Measurements from ENCODE around the gene IL26. TPM values are rescaled to one million over a fixed set of nuclear protein-coding genes. Genes with fewer than 3 reads are reported as not detected.

Gene IL26
- total RNA-seq, 1 donor from 2014 or later, result not detected

DNA sequence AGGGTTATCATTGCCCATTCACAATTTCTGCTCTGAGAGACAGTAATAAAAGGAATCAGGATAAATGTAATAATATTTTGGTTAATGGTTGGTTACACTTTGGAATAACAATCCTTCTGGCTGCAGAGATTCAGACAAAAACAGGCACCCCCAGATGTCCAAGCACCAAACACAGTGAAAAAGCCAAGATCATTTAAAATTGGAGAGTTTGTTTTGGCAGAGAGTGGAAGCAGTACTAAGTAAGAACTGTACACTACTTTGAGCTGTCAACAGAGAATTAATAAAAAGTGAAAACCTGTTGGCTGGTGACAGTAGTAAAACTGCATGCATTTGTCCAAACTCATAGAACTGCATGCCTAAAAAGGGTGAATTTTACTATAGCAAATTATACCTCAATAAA lies 43.4 kb upstream of the IL26 start:
- Mint-ChIP-seq H3K4me1 (ENCODE audit: unreplicated experiment) (peaks cover 32% of the 10 kb centered on the region), H3K36me3 (ENCODE audit: unreplicated experiment) (no peaks in the 10 kb centered on the region), H3K9me3 (ENCODE audit: unreplicated experiment) (no peaks in the 10 kb centered on the region), H3K27ac (ENCODE audit: unreplicated experiment) (peak overlapping the region; percentile 58), H3K27me3 (ENCODE audit: unreplicated experiment) (no peaks in the 10 kb centered on the region), H3K4me3 (ENCODE audit: unreplicated experiment) (no peak overlapping the region)
- TF ChIP-seq, protein P1, sequence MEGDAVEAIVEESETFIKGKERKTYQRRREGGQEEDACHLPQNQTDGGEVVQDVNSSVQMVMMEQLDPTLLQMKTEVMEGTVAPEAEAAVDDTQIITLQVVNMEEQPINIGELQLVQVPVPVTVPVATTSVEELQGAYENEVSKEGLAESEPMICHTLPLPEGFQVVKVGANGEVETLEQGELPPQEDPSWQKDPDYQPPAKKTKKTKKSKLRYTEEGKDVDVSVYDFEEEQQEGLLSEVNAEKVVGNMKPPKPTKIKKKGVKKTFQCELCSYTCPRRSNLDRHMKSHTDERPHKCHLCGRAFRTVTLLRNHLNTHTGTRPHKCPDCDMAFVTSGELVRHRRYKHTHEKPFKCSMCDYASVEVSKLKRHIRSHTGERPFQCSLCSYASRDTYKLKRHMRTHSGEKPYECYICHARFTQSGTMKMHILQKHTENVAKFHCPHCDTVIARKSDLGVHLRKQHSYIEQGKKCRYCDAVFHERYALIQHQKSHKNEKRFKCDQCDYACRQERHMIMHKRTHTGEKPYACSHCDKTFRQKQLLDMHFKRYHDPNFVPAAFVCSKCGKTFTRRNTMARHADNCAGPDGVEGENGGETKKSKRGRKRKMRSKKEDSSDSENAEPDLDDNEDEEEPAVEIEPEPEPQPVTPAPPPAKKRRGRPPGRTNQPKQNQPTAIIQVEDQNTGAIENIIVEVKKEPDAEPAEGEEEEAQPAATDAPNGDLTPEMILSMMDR (IDR thresholded peaks at IDR 0.05), result no peak
- no peak for DNase-seq (ENCODE audit: extremely low spot score, unreplicated experiment)

DNA sequence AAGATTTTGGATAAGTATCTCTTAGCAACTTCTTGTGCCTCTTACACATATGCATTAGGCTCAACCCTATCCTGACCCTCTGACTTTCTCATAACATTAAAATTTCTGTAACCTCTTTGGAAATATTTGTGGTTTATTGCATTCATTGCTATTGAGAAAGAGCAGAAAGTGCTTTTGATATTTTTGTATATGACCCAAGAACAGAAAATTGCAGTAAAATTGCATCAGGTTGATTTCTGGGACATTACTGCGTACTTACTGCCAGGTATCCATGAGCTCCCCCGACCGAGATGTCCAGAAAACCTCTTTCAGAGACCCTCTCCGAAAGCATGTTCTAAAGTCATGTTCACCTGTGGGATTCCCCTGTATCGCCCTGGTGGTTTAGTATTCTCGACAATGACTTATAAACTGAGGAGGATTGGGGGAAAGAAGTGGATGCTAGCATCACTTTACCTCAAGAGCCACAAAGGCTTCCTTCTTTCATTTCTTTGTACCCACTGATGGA lies 42.3 kb upstream of the IL26 start:
- Mint-ChIP-seq H3K36me3 (ENCODE audit: unreplicated experiment) (no peaks in the 10 kb centered on the region), H3K4me1 (ENCODE audit: unreplicated experiment) (peaks cover 34% of the 10 kb centered on the region), H3K27ac (ENCODE audit: unreplicated experiment) (peak overlapping the region; percentile 58), H3K9me3 (ENCODE audit: unreplicated experiment) (no peaks in the 10 kb centered on the region), H3K27me3 (ENCODE audit: unreplicated experiment) (no peaks in the 10 kb centered on the region), H3K4me3 (ENCODE audit: unreplicated experiment) (no peak overlapping the region)
- TF ChIP-seq, protein P1 (IDR thresholded peaks at IDR 0.05), result no peak
- DNase-seq (ENCODE audit: extremely low spot score, unreplicated experiment), result no peak

DNA sequence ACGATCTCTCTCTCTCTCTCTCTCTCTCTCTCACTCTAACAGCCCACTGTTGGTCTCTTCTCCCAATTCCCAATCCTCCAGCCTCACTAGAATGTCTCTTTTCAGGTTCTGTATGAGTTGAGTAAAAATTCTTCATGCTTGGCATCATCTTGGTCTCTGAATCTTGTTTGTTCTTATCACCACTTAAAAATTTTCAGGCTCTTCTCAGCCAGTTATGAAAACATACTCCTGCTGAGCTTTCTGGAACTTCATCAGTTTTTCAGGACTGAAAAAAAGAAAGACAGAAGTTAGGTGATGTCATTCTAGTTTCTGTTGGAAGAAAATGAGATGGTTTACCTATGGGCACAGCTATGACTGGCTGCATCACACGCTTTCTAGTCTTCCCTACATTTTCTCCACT lies 39.2 kb upstream of the IL26 start:
- TF ChIP-seq, protein P1 (IDR thresholded peaks at IDR 0.05), result no peak
- peak overlapping the region; percentile 75 for H3K27ac Mint-ChIP-seq (ENCODE audit: unreplicated experiment)
- H3K4me3 Mint-ChIP-seq (ENCODE audit: unreplicated experiment), result no peak overlapping the region
- H3K27me3 Mint-ChIP-seq (ENCODE audit: unreplicated experiment), result no peaks in the 10 kb centered on the region
- H3K36me3 Mint-ChIP-seq (ENCODE audit: unreplicated experiment), result no peaks in the 10 kb centered on the region
- no peaks in the 10 kb centered on the region for H3K9me3 Mint-ChIP-seq (ENCODE audit: unreplicated experiment)
- no peak for DNase-seq (ENCODE audit: extremely low spot score, unreplicated experiment)
- H3K4me1 Mint-ChIP-seq (ENCODE audit: unreplicated experiment), result peaks cover 32% of the 10 kb centered on the region

DNA sequence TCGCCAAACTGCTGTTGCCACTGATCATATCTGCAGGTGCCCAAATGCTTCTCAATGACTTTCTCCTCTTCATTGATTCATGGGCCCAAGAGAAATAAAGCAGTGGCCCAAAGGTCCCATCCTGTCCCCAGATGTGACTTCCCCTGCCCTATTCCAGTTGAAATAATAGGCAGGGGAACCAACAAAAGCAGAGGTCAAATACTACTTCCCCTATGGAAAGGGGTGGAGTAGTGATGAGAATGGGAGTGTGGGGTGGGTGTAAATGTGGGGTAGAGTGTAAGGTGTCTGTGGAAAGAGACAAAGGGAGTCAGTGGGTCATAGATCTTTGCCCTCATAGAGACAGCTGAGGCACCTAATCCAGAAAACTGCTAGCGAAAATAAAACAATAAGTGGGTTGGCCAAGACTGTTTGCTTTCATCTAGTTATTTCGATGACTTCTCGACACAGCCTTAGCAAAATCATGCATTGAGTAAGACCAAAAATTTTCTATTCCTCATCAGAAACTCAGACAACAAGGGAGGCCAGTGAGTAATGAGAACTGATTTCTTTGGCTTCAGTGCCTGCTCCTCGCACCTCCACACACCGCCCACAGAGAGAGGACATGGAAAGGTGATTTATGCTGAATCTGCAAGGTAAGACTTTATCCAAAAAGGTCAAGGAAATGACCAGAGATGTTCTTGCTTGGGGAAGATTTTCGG lies 38.7 kb upstream of the IL26 start:
- Mint-ChIP-seq H3K9me3 (ENCODE audit: unreplicated experiment) (no peaks in the 10 kb centered on the region), H3K27me3 (ENCODE audit: unreplicated experiment) (no peaks in the 10 kb centered on the region), H3K27ac (ENCODE audit: unreplicated experiment) (peak overlapping the region; percentile 75), H3K36me3 (ENCODE audit: unreplicated experiment) (no peaks in the 10 kb centered on the region), H3K4me3 (ENCODE audit: unreplicated experiment) (no peak overlapping the region), H3K4me1 (ENCODE audit: unreplicated experiment) (peaks cover 36% of the 10 kb centered on the region)
- no peak for DNase-seq (ENCODE audit: extremely low spot score, unreplicated experiment)
- TF ChIP-seq, protein P1 (IDR thresholded peaks at IDR 0.05), result no peak

DNA sequence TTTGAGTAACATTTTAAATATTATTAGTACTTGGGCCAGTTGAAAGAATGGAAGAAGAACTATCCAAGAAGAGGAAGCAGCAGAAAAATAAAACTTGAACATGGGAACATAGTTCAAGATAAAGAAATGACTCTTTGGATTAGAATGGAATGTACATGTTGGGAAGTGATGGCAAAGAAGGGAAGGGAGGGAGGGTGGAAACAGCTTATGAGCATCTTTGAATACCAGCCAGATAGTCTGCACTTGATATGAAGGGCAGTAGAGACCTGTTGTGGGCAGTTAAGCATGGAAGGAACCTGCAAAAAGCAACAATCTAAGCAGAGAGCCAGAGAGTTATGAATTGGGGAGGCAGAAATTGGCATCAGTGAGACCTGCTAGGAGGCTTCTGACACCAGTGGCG lies 37.8 kb upstream of the IL26 start:
- Mint-ChIP-seq H3K36me3 (ENCODE audit: unreplicated experiment) (no peaks in the 10 kb centered on the region), H3K27ac (ENCODE audit: unreplicated experiment) (no peak overlapping the region), H3K9me3 (ENCODE audit: unreplicated experiment) (no peaks in the 10 kb centered on the region), H3K27me3 (ENCODE audit: unreplicated experiment) (peaks cover 2% of the 10 kb centered on the region), H3K4me3 (ENCODE audit: unreplicated experiment) (no peak overlapping the region), H3K4me1 (ENCODE audit: unreplicated experiment) (peaks cover 27% of the 10 kb centered on the region)
- DNase-seq (ENCODE audit: extremely low spot score, unreplicated experiment), result no peak
- TF ChIP-seq, protein P1 (IDR thresholded peaks at IDR 0.05), result no peak
